HG02798 (cell line): ENCODE results near the gene ZNF488.
"Not testable (repeated sequence)": the region's sequence is repeated elsewhere in the genome, so short reads cannot be mapped to it uniquely, and the experiment has no call there.

Source experiments
- ATAC-seq: cut with Tn5 transposase; IDR thresholded peaks from one replicate; pipeline ENCODE4 v1.9.1; 2021; ENCODE audit warnings: mild to moderate bottlenecking; ENCODE audit not compliant: unreplicated experiment, poor library complexity

ZNF488 gene

DNA sequence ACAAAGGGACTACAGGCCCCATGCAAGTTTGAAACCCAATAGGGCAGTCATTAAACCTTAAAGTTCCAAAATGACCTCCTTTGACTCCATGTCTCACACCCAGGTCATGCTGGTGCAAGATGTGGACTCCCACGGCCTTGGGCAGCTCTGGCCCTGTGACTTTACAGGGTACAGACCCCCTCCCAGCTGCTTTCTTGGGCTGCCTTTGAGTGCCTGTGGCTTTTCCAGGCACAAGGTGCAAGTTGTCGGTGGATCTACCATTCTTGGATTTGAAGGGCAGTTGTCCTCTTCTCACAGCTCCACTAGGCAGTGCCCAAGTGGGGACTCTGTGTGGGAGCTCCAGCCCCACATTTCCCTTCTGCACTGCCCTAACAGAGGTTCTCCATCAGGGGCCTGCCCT, 2.0 kb upstream of the ZNF488 start:
- ATAC-seq, result not testable (repeated sequence)

DNA sequence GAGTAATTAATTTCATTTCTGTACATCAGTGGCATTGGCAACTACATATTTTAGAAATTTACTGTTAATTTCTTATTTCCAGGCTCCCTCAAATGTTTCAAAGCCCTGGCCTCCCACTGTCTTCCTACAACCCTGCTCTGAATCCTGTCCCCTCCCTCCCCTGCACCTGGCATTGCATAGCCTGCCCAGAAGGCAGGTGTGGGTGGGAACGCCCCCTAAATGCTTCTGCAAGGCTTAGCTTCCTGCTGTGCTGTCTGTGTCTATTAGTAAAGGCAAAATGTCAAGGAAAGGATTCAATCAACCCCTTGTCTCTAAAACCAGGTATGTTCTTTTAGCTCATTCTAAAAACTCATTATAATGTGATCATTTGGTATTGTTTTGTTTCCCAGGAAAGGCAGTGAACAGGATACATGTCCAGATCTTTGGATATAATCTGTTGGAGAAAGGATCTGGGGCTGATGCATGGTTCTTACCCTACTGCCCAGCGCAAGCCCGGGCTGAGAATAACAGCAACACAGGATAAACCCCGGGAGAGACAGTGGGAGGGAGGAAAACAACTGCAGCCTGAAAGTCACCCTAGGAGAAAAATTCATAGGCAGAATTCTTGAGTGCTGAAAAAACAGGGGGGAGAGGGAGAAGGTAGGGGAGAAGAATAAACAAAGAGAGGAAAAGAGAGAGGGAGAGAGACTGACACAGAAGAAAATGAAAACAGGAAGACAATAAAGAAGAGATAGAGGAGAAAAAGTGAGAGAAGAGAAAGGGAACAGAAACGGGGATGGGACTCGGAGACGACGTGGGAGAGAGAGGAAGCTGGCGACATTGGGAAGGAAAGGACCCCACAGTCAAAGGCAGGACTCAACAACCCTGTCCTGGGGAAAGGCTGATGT, 589 bp downstream of the ZNF488 start:
- no peak for ATAC-seq

GRCh38 chr10:47381427-47382379, 2.4 kb downstream of the ZNF488 start:
- no peak for ATAC-seq

- no peak for ATAC-seq
Observed at GRCh38 chr10:47381103-47381395, 3.0 kb downstream of the ZNF488 start.

GRCh38 chr10:47380341-47381102, 3.6 kb downstream of the ZNF488 start:
- no peak for ATAC-seq

DNA sequence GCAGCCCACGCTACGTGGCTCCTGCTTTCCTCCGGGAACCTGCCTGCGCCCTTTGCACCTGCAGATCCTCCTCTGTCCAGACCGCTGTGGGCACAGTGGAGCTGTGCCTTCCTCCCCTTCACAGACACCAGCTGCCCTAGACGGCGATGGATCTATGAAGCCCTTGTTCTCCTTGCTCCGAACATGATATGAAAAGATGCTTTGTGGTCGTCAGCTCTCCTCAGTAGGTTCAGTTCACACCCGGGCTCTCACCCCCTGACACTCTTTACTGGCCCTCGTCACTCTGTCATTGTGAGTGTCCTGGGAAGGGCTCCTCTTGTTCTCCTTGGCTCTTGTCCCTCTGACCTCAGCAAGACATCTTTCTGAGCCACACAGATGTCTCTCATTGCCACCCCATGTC, 4.2 kb downstream of the ZNF488 start:
- no peak for ATAC-seq

GRCh38 chr10:47379445-47379785, 4.7 kb downstream of the ZNF488 start:
- no peak for ATAC-seq

DNA sequence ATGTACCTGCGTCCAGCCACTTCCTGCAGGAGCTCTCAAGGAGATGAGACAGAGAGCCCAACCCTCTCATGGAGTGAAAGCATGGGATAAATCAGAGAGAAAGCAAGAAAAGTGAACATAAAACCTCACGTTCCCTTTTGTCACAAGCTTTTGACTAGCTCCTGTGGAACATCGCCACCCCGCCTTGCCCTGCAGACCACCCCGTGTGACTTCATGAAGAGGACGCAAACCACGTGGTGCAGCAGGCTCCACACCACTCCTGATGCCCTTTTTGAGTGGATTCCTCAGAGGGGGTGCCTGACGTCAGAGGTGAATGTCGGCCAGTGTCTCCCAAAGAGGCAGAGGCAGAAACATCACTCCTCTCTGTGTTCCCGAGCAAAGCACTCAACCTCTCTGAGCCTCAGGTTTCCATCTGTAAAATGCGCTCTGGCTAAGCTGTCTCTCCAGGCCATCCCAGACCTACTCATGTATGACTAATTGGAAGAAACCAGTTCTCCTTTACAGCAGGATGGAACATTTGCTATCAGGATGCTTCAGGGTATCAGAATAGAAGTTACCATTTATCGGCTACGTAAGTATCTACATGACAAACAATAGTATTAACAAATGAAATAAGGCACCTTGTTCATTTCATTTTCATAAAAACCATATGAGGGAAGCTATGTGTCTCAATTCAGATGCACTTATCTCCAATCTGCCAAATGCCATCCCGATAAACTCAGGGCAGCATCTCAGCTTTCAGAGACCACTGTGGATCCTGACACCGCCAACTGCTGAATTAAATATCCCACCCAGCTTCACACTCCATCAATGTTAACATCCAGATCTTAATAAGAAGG, 5.3 kb downstream of the ZNF488 start:
- no peak for ATAC-seq

- no peak for ATAC-seq
Observed at GRCh38 chr10:47378183-47378510, 5.9 kb downstream of the ZNF488 start.

- ATAC-seq, result no peak
Observed at GRCh38 chr10:47376522-47377220, 7.4 kb downstream of the ZNF488 start.

GRCh38 chr10:47374611-47375536, 9.2 kb downstream of the ZNF488 start:
- ATAC-seq, result no peak

GRCh38 chr10:47372726-47373125, 11.4 kb downstream of the ZNF488 start:
- no peak for ATAC-seq

DNA sequence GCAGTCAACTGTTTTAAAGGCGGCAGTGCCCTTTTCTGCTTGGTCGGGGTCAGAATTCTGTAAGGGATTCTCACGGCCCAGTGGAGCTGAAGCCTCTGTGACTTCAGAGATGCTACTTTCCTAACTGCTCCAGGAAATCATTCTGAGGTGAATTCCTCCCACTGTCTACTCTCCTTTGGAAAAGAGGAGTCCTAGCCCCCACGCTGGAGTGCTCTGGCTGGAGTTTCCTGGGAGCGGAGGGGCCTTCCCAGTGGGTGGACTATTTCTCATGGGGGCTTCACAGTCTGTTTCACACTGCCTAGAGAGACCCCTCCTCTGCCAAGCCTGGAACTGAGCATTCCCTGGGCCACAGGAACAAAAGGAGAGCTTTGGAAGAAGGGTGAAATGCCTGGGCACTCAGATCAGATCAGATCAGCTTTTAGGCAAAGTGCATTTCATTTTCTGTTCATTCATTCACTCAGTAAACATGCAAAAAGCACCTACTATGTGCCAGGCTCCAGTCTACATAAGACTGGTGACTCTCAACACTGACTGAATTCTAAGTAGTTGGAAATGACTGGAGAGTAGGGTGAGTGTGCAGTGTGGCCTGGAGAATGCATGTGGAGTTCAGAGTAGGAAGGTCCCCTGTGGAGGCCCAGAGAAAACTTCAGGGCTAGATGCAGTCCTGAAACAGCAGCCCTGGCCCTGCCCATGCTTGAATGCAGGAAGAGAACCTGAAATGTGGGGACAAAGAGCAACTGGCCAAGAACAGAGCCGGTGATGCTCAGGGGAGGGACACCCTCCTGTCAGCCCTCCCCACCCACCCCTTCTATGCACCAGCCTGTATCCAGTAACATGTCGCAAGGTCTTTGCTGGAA, 12.2 kb downstream of the ZNF488 start:
- no peak for ATAC-seq

- no peak for ATAC-seq
Observed at GRCh38 chr10:47370878-47371277, 13.2 kb downstream of the ZNF488 start.

DNA sequence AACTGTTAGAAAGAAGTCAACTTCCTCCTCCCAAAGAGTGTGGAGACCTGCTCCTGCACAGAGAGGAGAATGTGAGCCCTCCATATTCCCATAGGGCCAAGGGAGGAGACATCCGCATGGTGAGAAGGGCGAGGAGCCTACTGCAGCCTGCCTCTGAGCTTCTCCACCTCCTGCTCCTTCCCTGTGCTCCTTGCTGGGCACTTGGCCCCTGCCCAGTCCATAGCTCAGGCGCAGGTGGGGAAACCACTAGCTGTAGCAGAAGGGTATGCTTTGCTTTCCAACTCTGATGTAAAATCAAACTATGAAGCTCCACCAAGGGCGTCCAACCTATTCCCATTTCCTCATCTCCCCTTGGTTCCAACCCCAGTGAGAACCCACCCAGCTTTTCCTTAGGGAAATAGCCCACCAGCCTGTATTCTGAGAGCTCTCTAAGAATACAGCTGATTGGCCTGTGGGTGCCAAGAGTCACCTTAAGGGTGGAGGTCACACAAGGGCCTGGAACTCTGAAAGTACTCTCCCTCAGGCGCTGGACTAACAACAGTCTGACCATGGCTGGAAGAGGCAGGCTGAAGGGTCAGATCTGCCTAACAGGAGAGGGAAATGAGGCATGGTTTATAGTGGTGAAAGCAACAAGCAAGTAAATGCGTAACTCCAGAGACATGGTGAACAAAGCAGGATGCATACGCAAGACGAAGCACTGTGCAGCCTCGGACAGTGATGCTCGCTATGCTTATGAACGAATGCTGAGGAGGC, 13.9 kb downstream of the ZNF488 start:
- ATAC-seq, result no peak

GRCh38 chr10:47369251-47369894, 14.7 kb downstream of the ZNF488 start:
- ATAC-seq, result no peak
